ENCODE measurements around the gene RASAL2.
"Not testable (repeated sequence)": the region's sequence is repeated elsewhere in the genome, so short reads cannot be mapped to it uniquely, and the experiment has no call there.

The RASAL2 gene

DNA sequence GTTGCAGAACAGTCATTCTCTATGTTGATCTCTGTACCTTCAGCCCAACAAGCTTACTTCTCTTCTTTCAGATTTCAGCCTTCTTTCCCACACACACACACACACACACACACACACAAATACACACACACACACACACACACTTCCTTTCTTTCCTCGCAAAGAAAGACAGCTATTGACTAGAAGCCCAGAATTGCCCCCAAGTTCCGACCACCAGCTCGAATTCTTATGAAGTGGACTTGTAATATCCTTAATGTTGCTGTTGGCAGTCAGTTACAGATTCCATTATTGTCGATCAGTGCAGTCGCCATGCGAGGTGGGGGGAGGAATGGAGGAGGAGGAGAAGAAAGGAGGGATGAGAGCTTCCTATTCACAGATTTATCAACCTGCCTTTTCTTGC lies 277.3 kb downstream of the RASAL2 start:
- DNase-seq (ENCODE audit: insufficient read length, low spot score) (no peak), FAIRE-seq (no peak)
- TF ChIP-seq POLR2A (IDR thresholded peaks at IDR 0.05; ENCODE audit: low read depth, low read length) (no peak), PAX5 (IDR thresholded peaks at IDR 0.05; ENCODE audit: insufficient read depth, low read length, severe bottlenecking) (no peak), POLR2AphosphoS5 (IDR thresholded peaks at IDR 0.05; ENCODE audit: low read depth, low read length) (no peak), SPI1 (IDR thresholded peaks at IDR 0.05; ENCODE audit: low read depth, low read length) (no peak), POU2F2 (IDR thresholded peaks at IDR 0.05; ENCODE audit: low read depth, low read length) (no peak), TAF1 (IDR thresholded peaks at IDR 0.05; ENCODE audit: low read depth, low read length) (no peak)

DNA sequence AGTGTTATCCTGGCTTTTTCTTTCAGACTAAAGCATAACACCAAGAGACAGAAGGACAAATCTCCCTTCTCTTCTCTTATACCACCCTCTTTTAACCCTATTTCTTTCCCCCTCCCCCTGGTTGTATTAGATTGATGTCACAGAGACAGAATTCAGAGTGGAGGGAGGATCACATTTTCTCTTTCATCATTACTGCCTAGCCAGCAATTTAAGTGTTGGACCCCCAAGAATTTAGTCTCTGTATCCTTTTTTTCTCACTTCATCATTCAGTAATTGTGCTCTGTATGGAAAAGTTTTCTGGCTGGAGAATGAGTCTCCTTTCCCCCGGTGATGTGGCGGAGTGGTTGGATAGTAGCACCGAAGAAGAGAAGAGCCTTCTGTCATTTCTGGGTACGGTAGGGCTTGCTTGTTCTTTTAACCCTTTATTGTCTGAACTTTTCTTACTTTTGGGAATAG lies 278.1 kb downstream of the RASAL2 start:
- FAIRE-seq, result no peak
- no peak for DNase-seq (ENCODE audit: insufficient read length, low spot score)
- TF ChIP-seq POLR2A (IDR thresholded peaks at IDR 0.05; ENCODE audit: low read depth, low read length) (no peak), SPI1 (IDR thresholded peaks at IDR 0.05; ENCODE audit: low read depth, low read length) (no peak), POLR2AphosphoS5 (IDR thresholded peaks at IDR 0.05; ENCODE audit: low read depth, low read length) (no peak), TAF1 (IDR thresholded peaks at IDR 0.05; ENCODE audit: low read depth, low read length) (no peak), POU2F2 (IDR thresholded peaks at IDR 0.05; ENCODE audit: low read depth, low read length) (no peak), PAX5 (IDR thresholded peaks at IDR 0.05; ENCODE audit: insufficient read depth, low read length, severe bottlenecking) (no peak)

- FAIRE-seq, result no peak
- DNase-seq (ENCODE audit: insufficient read length, low spot score), result no peak
- TF ChIP-seq TAF1 (IDR thresholded peaks at IDR 0.05; ENCODE audit: low read depth, low read length), result no peak
Observed at GRCh38 chr1:178374016-178374415, 280.1 kb downstream of the RASAL2 start.

DNA sequence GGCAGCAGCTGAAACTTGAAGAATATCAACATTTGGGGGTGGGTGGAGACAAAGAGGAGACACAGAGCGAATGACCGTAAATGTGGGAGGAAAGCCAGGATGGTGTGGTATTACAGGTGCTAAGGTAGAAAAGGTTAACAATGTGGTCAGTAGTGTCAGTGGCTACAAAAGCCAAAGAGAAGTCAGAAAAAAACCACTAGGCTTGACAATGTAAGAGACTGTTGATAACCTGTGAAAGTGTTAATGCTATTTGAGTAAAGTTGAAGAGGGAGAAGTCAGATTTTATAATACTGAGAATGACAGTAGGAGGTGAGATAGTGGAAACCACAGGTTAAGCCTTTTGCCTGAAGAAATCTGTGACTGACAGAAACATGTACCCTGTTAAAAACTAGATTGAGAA lies 282.1 kb downstream of the RASAL2 start:
- TF ChIP-seq POU2F2 (IDR thresholded peaks at IDR 0.05; ENCODE audit: low read depth, low read length), result no peak
- no peak for TF ChIP-seq TAF1 (IDR thresholded peaks at IDR 0.05; ENCODE audit: low read depth, low read length)
- TF ChIP-seq POLR2AphosphoS5 (IDR thresholded peaks at IDR 0.05; ENCODE audit: low read depth, low read length), result no peak
- TF ChIP-seq SPI1 (IDR thresholded peaks at IDR 0.05; ENCODE audit: low read depth, low read length), result no peak
- TF ChIP-seq PAX5 (IDR thresholded peaks at IDR 0.05; ENCODE audit: insufficient read depth, low read length, severe bottlenecking), result no peak
- TF ChIP-seq POLR2A (IDR thresholded peaks at IDR 0.05; ENCODE audit: low read depth, low read length), result no peak
- no peak for DNase-seq (ENCODE audit: insufficient read length, low spot score)
- no peak for FAIRE-seq

DNA sequence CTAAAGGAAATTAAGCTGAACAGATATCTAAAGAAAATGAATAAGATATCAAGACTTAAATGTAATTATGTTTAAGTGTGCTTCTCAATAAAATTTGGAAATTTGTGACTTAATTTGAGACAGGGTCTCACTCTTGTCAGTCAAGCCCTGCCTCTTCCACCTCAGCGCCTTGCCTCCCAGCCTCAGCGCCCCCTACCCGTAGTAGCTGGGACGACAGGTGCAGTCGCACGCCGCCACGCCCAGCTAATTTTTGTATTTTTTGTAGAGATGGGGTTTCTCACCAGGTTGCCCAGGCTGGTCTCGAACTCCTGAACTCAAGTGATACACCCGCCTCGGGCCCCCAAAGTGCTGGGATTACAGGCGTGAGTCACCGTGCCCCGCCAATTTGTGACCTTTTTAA lies 285.9 kb downstream of the RASAL2 start:
- FAIRE-seq, result no peak
- no peak for DNase-seq (ENCODE audit: insufficient read length, low spot score)
- TF ChIP-seq POU2F2 (IDR thresholded peaks at IDR 0.05; ENCODE audit: low read depth, low read length), result no peak
- no peak for TF ChIP-seq TAF1 (IDR thresholded peaks at IDR 0.05; ENCODE audit: low read depth, low read length)
- TF ChIP-seq SPI1 (IDR thresholded peaks at IDR 0.05; ENCODE audit: low read depth, low read length), result no peak
- TF ChIP-seq POLR2AphosphoS5 (IDR thresholded peaks at IDR 0.05; ENCODE audit: low read depth, low read length), result no peak
- no peak for TF ChIP-seq POLR2A (IDR thresholded peaks at IDR 0.05; ENCODE audit: low read depth, low read length)
- no peak for TF ChIP-seq PAX5 (IDR thresholded peaks at IDR 0.05; ENCODE audit: insufficient read depth, low read length, severe bottlenecking)

GRCh38 chr1:178382372-178382771 lies 288.5 kb downstream of the RASAL2 start:
- no peak for TF ChIP-seq TAF1 (IDR thresholded peaks at IDR 0.05; ENCODE audit: low read depth, low read length)
- no peak for TF ChIP-seq PAX5 (IDR thresholded peaks at IDR 0.05; ENCODE audit: insufficient read depth, low read length, severe bottlenecking)
- no peak for TF ChIP-seq SPI1 (IDR thresholded peaks at IDR 0.05; ENCODE audit: low read depth, low read length)
- TF ChIP-seq POLR2A (IDR thresholded peaks at IDR 0.05; ENCODE audit: low read depth, low read length), result no peak
- no peak for TF ChIP-seq POU2F2 (IDR thresholded peaks at IDR 0.05; ENCODE audit: low read depth, low read length)
- no peak for TF ChIP-seq POLR2AphosphoS5 (IDR thresholded peaks at IDR 0.05; ENCODE audit: low read depth, low read length)
- FAIRE-seq (no peak), DNase-seq (ENCODE audit: insufficient read length, low spot score) (no peak)

DNA sequence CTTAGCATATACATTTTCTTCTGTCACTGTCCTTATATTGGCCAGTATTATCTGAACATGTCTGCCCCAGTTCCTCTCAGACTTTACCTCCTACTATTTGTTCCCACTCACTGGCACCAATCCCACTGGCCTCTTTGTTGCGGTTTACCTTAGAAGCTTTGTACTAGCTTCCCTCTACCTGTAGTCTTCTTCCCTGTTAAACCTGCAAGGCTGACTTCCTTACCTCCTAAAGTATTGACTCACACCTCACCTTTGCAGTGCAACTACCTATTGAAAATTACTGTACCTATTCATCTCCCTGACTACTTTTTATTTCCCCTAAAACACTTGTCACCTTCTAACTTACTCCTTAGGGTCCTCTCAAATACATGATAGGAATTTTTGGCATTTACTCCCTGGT lies 291.8 kb downstream of the RASAL2 start:
- no peak for FAIRE-seq
- DNase-seq (ENCODE audit: insufficient read length, low spot score), result no peak
- TF ChIP-seq POU2F2 (IDR thresholded peaks at IDR 0.05; ENCODE audit: low read depth, low read length), result no peak
- no peak for TF ChIP-seq SPI1 (IDR thresholded peaks at IDR 0.05; ENCODE audit: low read depth, low read length)
- TF ChIP-seq TAF1 (IDR thresholded peaks at IDR 0.05; ENCODE audit: low read depth, low read length), result no peak
- no peak for TF ChIP-seq POLR2A (IDR thresholded peaks at IDR 0.05; ENCODE audit: low read depth, low read length)
- TF ChIP-seq POLR2AphosphoS5 (IDR thresholded peaks at IDR 0.05; ENCODE audit: low read depth, low read length), result no peak
- no peak for TF ChIP-seq PAX5 (IDR thresholded peaks at IDR 0.05; ENCODE audit: insufficient read depth, low read length, severe bottlenecking)

GRCh38 chr1:178388418-178389145 lies 294.7 kb downstream of the RASAL2 start:
- FAIRE-seq, result no peak
- DNase-seq (ENCODE audit: insufficient read length, low spot score), result no peak
- no peak for TF ChIP-seq PAX5 (IDR thresholded peaks at IDR 0.05; ENCODE audit: insufficient read depth, low read length, severe bottlenecking)
- TF ChIP-seq POLR2A (IDR thresholded peaks at IDR 0.05; ENCODE audit: low read depth, low read length), result no peak
- TF ChIP-seq POLR2AphosphoS5 (IDR thresholded peaks at IDR 0.05; ENCODE audit: low read depth, low read length), result no peak
- TF ChIP-seq TAF1 (IDR thresholded peaks at IDR 0.05; ENCODE audit: low read depth, low read length), result no peak
- TF ChIP-seq POU2F2 (IDR thresholded peaks at IDR 0.05; ENCODE audit: low read depth, low read length), result no peak
- no peak for TF ChIP-seq SPI1 (IDR thresholded peaks at IDR 0.05; ENCODE audit: low read depth, low read length)

- no peak for DNase-seq (ENCODE audit: insufficient read length, low spot score)
- no peak for FAIRE-seq
- TF ChIP-seq PAX5 (IDR thresholded peaks at IDR 0.05; ENCODE audit: insufficient read depth, low read length, severe bottlenecking), result no peak
- TF ChIP-seq TAF1 (IDR thresholded peaks at IDR 0.05; ENCODE audit: low read depth, low read length), result no peak
- TF ChIP-seq POLR2AphosphoS5 (IDR thresholded peaks at IDR 0.05; ENCODE audit: low read depth, low read length), result no peak
- no peak for TF ChIP-seq POLR2A (IDR thresholded peaks at IDR 0.05; ENCODE audit: low read depth, low read length)
- no peak for TF ChIP-seq SPI1 (IDR thresholded peaks at IDR 0.05; ENCODE audit: low read depth, low read length)
- no peak for TF ChIP-seq POU2F2 (IDR thresholded peaks at IDR 0.05; ENCODE audit: low read depth, low read length)
Observed at GRCh38 chr1:178389441-178389840, 295.5 kb downstream of the RASAL2 start.

DNA sequence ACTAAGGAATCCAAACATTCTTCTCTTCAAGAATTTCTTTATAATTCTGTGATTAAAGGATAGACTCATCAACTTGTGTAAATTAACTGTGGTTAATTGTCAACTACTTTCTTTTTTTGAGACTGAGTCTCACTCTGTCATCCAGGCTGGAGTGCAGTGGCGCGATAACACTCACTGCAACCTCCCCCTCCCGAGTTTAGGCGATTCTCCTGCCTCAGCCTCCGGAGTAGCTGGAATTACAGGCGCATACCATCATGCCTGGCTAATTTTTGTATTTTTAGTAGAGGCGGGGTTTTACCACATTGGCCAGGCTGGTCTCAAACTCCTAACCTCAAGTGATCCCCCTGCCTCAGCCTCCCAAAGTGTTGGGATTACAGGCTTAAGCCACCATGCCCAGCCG lies 296.4 kb downstream of the RASAL2 start:
- not testable (repeated sequence) for FAIRE-seq; DNase-seq (ENCODE audit: insufficient read length, low spot score)

Data from GM12891 (cell line).